Stimulated activated naive CD4-positive, alpha-beta T cell (primary cell): ENCODE data around the gene COPG2.

Source experiments
- DNase-seq, 6 experiments: peaks; one replicate each; lab custom pipeline; 2025; lab: John Stamatoyannopoulos, UW

Gene COPG2

GRCh38 chr7:130475776-130476175 lies 192.8 kb downstream of the COPG2 start:
- no peak for DNase-seq

GRCh38 chr7:130473876-130474275 lies 194.7 kb downstream of the COPG2 start:
- no peak for DNase-seq

DNA sequence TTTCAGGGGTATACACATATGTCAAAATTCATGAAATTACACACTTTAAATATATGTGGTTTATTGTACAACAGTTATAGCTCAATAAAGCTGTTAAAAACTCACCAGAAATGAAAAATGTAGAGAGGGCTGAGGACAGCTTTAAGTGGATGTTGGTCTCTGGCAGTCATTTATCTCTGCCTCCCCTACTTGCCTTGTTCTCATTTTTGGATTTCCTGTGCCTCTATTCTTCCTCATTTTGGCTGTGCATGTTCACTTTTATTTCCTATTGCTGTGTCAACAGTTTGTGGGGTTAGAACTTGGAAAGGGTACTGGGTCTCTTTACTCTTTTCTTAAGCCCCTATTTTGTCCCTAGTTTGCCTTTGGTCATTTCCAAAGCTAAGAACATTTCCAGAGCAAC lies 195.3 kb downstream of the COPG2 start:
- no peak for DNase-seq

DNA sequence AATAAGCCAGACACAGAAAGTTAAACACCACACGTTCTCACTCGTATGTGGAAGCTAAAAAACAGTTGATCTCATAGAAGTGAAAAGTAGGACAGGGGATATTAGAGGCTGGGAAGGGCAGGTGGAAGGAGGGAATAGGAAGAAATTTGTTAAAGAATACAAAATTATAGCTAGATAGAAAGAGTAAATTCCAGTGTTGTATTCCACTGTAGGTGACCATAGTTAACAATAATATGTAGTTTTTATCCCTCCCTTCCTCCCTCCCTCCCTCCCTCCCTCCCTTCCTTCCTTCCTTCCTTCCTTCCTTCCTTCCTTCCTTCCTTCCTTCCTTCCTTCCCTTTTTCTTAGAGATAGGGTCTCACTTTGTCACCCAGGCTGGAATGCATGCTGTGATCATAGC lies 196.6 kb downstream of the COPG2 start:
- no peak for DNase-seq

- DNase-seq: no peak
Measured at GRCh38 chr7:130468612-130469011, 199.9 kb downstream of the COPG2 start.

DNA sequence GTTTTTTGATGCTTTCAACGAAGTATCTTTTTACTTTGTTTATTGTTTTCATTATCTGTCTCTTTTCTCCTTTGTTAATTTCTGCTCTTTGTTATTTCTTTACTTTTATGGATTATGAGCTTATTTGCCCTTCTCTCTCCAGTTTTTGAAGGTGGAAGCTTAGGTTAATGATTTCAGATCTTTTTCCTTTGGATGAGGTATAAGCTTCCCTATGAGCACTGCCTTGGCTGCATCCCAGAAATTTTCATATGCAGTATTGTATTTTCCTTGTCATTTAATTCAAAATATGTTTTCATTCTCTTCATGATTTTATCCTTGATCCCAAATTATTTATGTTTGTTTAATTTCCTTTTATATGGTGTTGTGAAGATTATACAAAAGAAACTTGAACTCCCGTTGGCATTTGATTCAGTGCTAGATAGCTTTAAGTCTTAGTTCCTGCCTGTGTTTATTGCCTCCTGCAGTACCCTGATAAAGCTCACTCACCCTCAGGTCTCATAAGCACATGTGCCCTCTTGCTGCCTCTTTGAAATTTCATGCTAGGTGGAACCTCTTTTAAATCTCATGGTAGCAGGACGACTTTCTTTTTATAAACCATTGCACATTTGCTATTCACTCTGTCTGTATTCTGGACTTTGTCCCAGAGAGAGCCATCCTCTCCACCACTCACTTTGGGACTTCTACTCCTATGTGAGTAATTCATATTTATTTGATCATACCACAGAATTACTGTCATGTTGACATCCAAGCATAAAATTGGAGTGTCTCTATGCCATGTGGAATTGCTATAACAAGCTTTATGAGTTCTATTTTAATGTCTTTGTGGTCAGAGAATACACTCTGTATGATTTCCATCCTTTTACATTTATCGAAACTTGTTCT lies 204.8 kb downstream of the COPG2 start:
- peak in 2 of 6 experiments; percentile 2 to 18 for DNase-seq

DNA sequence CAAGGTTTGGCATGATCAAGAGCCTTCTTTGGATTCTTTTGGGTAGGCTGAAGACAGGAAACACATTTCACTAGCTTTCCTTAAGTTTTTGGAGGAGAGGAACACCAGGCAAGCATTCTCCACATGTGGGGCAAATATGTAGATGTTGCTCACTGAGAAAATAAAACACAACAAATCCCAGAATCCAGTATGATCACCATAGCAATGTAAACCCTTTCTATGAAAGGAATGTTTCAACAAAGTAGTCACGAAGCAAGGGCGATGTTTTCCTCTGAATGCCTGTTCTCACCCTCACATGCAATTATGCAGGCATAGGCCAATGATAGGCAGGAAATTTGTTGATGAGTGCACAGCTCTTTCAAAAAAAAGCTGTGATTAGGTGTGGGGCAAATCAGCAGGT lies 207.3 kb downstream of the COPG2 start:
- DNase-seq: no peak

- DNase-seq: peak in 2 of 6 experiments; percentile 8 to 10
Measured at GRCh38 chr7:130458257-130458656, 210.3 kb downstream of the COPG2 start.
